Fibroblast of lung (primary cell): ENCODE measurements around the gene SLC35A1. TPM values are rescaled to one million over a fixed set of nuclear protein-coding genes. Genes with fewer than 3 reads are reported as not detected.
A peak's percentile ranks its signal among the peaks of the same experiment; 100 is the strongest.

Experiments used
- DNase-seq, 2 donors: peaks; one replicate each; pipeline versions ENCODE4 v3.0.0 to v3.0.0-alpha.2; 2010; ENCODE audit warnings: low read depth in 2 of 2
- H2AFZ ChIP-seq: 2 replicates; pipeline ENCODE4 v1.5.1; 2012; ENCODE audit warnings: low read length, control low read depth, inconsistent platforms
- H3K27ac ChIP-seq: 2 replicates; pipeline ENCODE4 v1.5.1; 2011; ENCODE audit warnings: low read length, control low read depth; ENCODE audit not compliant: insufficient read depth
- H3K27me3 ChIP-seq: 2 replicates; pipeline ENCODE4 v1.5.1; 2011; ENCODE audit warnings: mild to moderate bottlenecking, low read length; ENCODE audit not compliant: control insufficient read depth, insufficient read depth
- H3K36me3 ChIP-seq: 2 replicates; pipeline ENCODE4 v1.5.1; 2011; ENCODE audit warnings: low read length; ENCODE audit not compliant: control insufficient read depth, insufficient read depth
- H3K4me1 ChIP-seq: 2 replicates; pipeline ENCODE4 v1.5.1; 2011; ENCODE audit warnings: low read length; ENCODE audit not compliant: control insufficient read depth, insufficient read depth; ENCODE audit errors: extremely low read depth
- H3K4me2 ChIP-seq: 2 replicates; pipeline ENCODE4 v1.5.1; 2011; ENCODE audit warnings: low read length, control low read depth; ENCODE audit not compliant: insufficient read depth; ENCODE audit errors: extremely low read depth
- H3K4me3 ChIP-seq, 4 experiments: fragments of 200-600 bp in 1 of 4; sonication (generic) in 1 of 4; replicated peaks in 1 of 4; 2 replicates each; pipeline ENCODE4 v1.5.1; 2011 to 2016; ENCODE audit warnings: low read length in 4 of 4, low read depth in 3 of 4, mild to moderate bottlenecking in 3 of 4, control low read depth in 2 of 4, inconsistent platforms in 1 of 4, mixed read lengths in 1 of 4; ENCODE audit not compliant: insufficient read depth in 1 of 4; ENCODE audit errors: control extremely low read depth in 1 of 4
- H3K79me2 ChIP-seq: 2 replicates; pipeline ENCODE4 v1.5.1; 2012; ENCODE audit warnings: mild to moderate bottlenecking, low read length, inconsistent platforms; ENCODE audit not compliant: control insufficient read depth, insufficient read depth
- H3K9ac ChIP-seq: 2 replicates; pipeline ENCODE4 v1.5.1; 2011; ENCODE audit warnings: mild to moderate bottlenecking, low read length, control low read depth; ENCODE audit not compliant: insufficient read depth
- H3K9me3 ChIP-seq: 2 replicates; pipeline ENCODE4 v1.5.1; 2012; ENCODE audit warnings: low read depth, low read length; ENCODE audit not compliant: control insufficient read depth, insufficient read depth
- H4K20me1 ChIP-seq: 2 replicates; pipeline ENCODE4 v1.5.1; 2011; ENCODE audit warnings: low read length; ENCODE audit not compliant: control insufficient read depth, insufficient read depth; ENCODE audit errors: extremely low read depth
- CTCF ChIP-seq, 2 donors: IDR thresholded peaks in 1 of 2; conservative IDR thresholded peaks in 1 of 2; 1 replicate in 1 of 2; 2 replicates in 1 of 2; pipeline ENCODE4 v1.5.1; 2011 to 2012; ENCODE audit warnings: low read length in 2 of 2, control low read depth in 1 of 2, inconsistent platforms in 1 of 2, low read depth in 1 of 2, mild to moderate bottlenecking in 1 of 2
- EZH2 ChIP-seq: IDR thresholded peaks from 2 replicates; pipeline ENCODE4 v1.5.1; 2012; ENCODE audit warnings: low read length, control low read depth, mild to moderate bottlenecking; ENCODE audit errors: missing control alignments
- polyA plus RNA-seq, 2 donors: library from polyadenylated mRNA; depleted of rRNA in 1 of 2; stranded (reverse) in 1 of 2; unstranded in 1 of 2; fragments of >200 nt; gene quantifications; 2 replicates each; pipeline ENCODE4 v1.2.1, GENCODE V29; 2011 to 2012; ENCODE audit warnings: missing spikeins in 1 of 2
- total RNA-seq: library from RNA; depleted of rRNA; stranded (reverse); fragments of >200 nt; gene quantifications from 2 replicates; pipeline ENCODE4 v1.2.1, GENCODE V29; 2014

Gene SLC35A1
- total and polyA plus RNA-seq, 2 donors (not counting 1 experiment from before 2014, with no cell fraction given): 27.6 to 35.8 TPM

GRCh38 chr6:87431263-87431662 lies 41.5 kb upstream of the SLC35A1 start:
- H3K9me3 ChIP-seq: no peaks in the 10 kb centered on the region
- H3K36me3 ChIP-seq: no peaks in the 10 kb centered on the region
- TF ChIP-seq EZH2: no peak
- TF ChIP-seq CTCF (conservative IDR thresholded peaks at IDR 0.05 in 1 of 2, IDR thresholded peaks at IDR 0.05 in 1 of 2; ENCODE audit: low read depth in 1 of 2, low read length in 2 of 2): no peak
- no peaks in the 10 kb centered on the region for H3K27me3 ChIP-seq
- no peaks in the 10 kb centered on the region for H3K79me2 ChIP-seq
- no peaks in the 10 kb centered on the region for H3K4me1 ChIP-seq
- no peaks in the 10 kb centered on the region for H4K20me1 ChIP-seq
- no peak overlapping the region for H3K4me3 ChIP-seq
- peak in 1 of 2 donors; percentile 1 for DNase-seq
- H2AFZ ChIP-seq: no peak overlapping the region
- H3K4me2 ChIP-seq: no peak overlapping the region
- no peak overlapping the region for H3K9ac ChIP-seq
- H3K27ac ChIP-seq: no peak overlapping the region

- Histone ChIP-seq H3K27me3 (no peaks in the 10 kb centered on the region), H3K4me1 (no peaks in the 10 kb centered on the region), H3K9ac (no peak overlapping the region), H3K79me2 (no peaks in the 10 kb centered on the region), H3K27ac (no peak overlapping the region), H3K36me3 (no peaks in the 10 kb centered on the region), H3K9me3 (no peaks in the 10 kb centered on the region), H3K4me3 (no peak overlapping the region), H4K20me1 (no peaks in the 10 kb centered on the region), H2AFZ (no peak overlapping the region), H3K4me2 (no peak overlapping the region)
- DNase-seq: peak; percentile 61 to 75
- TF ChIP-seq EZH2: no peak
- no peak for TF ChIP-seq CTCF (conservative IDR thresholded peaks at IDR 0.05 in 1 of 2, IDR thresholded peaks at IDR 0.05 in 1 of 2; ENCODE audit: low read depth in 1 of 2, low read length in 2 of 2)
Measured at GRCh38 chr6:87436435-87436834, 36.3 kb upstream of the SLC35A1 start.

- Histone ChIP-seq H3K79me2 (no peaks in the 10 kb centered on the region), H4K20me1 (no peaks in the 10 kb centered on the region), H3K36me3 (no peaks in the 10 kb centered on the region), H3K4me2 (no peak overlapping the region), H3K4me1 (no peaks in the 10 kb centered on the region), H3K27me3 (no peaks in the 10 kb centered on the region), H2AFZ (no peak overlapping the region), H3K4me3 (no peak overlapping the region), H3K9me3 (no peaks in the 10 kb centered on the region), H3K27ac (no peak overlapping the region), H3K9ac (no peak overlapping the region)
- TF ChIP-seq CTCF (conservative IDR thresholded peaks at IDR 0.05 in 1 of 2, IDR thresholded peaks at IDR 0.05 in 1 of 2; ENCODE audit: low read depth in 1 of 2, low read length in 2 of 2): no peak
- no peak for DNase-seq
Measured at GRCh38 chr6:87441711-87442110, 31.1 kb upstream of the SLC35A1 start.
